Omental fat pad (tissue), 4 donors: ENCODE data around the gene MAPK8IP3. TPM values are rescaled to one million over a fixed set of nuclear protein-coding genes. Genes with fewer than 3 reads are reported as not detected.

Source experiments
- ATAC-seq: fragments of 150-250 bp; one replicate; pipeline ENCODE4 v1.9.1; 2016; ENCODE audit warnings: mild to moderate bottlenecking, moderate library complexity; ENCODE audit not compliant: low FRiP score
- DNase-seq: peaks from one replicate; pipeline ENCODE4 v3.0.0-alpha.2; 2019; ENCODE audit warnings: low spot score
- CTCF ChIP-seq, 3 donors: fragments of 450-650 bp; IDR thresholded peaks; one replicate each; pipeline ENCODE4 v1.5.1; 2016 to 2017; ENCODE audit warnings: antibody characterized with exemption in 3 of 3, mild to moderate bottlenecking in 3 of 3, moderate library complexity in 2 of 3
- total RNA-seq, 4 donors: library from RNA; depleted of rRNA; stranded (reverse); fragments of >200 nt; gene quantifications; one replicate each; pipeline ENCODE4 v1.1.0, GENCODE V29; 2016

MAPK8IP3 gene
- total RNA-seq, 4 donors from 2014 or later, result 27.3 to 73.3 (median 51.6) TPM

DNA sequence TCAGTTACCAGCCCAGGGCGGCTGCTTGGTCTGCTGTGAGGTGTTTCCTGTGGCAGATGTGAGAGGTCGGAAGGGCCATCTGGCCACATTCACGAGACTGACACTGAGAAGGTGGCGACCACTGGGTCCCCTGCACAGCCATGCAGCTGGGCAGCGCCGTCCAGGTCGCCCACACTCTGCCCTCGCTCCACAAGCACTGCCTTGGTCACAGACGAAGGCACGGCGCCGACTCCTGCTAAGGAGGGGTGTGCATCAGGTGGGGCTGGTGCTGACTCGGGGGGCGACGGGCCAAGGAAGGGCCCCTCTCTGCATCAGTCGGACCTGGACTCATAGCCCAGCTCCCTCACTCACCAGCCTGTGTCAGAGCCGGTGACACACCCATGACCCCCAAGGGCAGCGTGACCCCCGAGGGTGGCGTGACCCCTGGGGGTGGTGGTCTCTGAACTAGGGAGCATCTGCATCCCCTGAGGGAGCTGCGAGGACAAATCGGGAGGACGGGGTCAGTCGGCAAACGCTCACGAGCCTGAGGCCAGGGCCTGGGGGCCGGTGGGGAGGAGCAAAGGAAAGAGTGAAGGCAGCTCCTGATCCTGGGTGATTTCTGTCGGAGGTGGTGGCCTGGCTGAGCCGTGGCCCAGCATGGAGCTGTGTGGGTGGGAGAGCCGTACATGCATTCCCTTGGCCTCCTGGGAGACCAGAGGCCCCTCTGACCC is 34.9 kb downstream of the MAPK8IP3 start:
- DNase-seq (no peak), ATAC-seq (no peak)
- no peak for TF ChIP-seq CTCF (IDR thresholded peaks at IDR 0.05)

DNA sequence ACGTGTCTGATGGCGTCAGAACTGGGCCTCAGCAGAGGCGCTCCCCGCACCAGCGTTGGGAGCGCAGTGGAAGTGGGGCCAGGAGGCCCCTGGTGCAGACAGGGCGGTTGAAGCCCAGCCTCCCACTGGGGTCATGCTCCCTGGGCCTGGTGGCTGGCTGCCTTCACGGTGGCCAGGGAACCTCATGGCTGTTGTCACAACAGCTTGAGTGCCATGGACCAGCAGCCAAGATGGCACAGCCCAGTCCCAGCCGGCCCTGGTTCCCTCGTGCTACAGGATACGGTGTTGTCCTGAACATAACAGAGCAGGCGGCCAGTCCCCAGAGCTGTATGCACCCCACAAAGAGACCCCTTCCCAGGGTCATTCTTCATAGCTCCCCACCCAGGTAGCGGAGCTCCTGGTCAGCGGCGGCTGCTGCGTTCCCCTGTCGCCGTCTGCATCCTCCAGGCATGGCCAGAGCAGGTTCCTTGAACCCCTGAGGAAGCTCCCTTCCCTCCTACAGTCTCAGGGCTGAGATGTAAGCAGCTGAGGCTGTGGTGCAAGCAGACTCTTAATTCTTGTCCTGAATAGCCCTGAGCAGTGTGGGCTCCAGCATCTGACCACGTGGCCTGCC is 35.7 kb downstream of the MAPK8IP3 start:
- no peak for TF ChIP-seq CTCF (IDR thresholded peaks at IDR 0.05)
- DNase-seq (no peak), ATAC-seq (no peak)

DNA sequence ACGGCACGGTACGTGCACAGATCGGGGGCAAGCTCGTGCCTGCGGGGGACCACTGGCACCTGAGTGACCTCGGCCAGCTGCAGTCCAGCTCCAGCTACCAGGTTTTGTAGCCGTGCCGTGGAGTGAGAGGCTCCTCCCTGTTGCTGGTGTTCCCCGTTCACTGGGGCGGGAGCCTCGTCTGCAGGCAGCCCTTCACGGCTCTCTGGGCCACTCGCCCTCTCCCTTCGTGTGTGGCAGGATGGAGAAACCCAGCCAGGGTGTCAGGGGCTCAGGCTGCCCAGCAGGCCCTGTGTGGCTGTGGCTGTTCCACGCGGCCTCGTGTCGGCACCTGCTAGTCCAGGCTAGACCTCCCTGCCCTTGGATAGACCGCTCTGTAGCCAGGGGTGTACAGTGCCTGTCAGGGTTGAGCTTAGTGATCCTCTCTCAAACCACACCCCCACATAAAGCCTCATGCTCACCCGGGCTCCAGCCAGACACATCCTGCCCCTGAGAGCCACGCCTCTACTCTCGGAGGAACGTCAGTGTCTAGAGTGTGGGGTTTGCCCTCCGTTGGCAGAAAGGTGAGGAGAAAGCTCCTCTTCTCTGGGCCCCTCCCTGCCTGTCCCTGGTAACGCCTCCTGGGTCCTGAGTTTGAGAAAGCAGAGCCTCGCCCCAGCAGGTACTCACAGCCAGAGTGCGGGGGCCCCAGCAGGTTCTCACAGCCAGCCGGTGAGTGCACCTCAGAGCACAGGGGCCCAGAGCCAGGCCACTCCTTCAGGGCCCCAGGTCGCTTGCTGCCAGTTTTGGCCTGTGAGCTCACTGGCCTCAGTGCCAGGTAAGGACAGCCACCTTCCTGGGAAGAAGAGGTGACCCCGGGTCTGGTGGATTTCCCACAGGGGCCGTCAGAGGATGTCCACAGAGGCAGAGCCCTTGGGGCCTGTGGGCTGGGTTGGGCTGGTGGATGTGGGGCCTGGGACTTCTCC is 37.7 kb downstream of the MAPK8IP3 start:
- TF ChIP-seq CTCF (IDR thresholded peaks at IDR 0.05), result no peak
- ATAC-seq, result no peak

GRCh38 chr16:1744338-1744840 is 38.4 kb downstream of the MAPK8IP3 start:
- TF ChIP-seq CTCF (IDR thresholded peaks at IDR 0.05), result no peak
- ATAC-seq (no peak), DNase-seq (no peak)

More for the DNA sequence above, 37.7 kb downstream of the MAPK8IP3 start:
- no peak for DNase-seq

GRCh38 chr16:1745181-1745899 is 39.3 kb downstream of the MAPK8IP3 start:
- ATAC-seq (no peak), DNase-seq (no peak)

More at GRCh38 chr16:1745181-1745899, 39.3 kb downstream of the MAPK8IP3 start:
- TF ChIP-seq CTCF (IDR thresholded peaks at IDR 0.05), result no peak
